ENCODE data around the gene STX11.

- TF ChIP-seq CTCF (IDR thresholded peaks at IDR 0.05; ENCODE audit: insufficient read depth, low read length, poor library complexity, severe bottlenecking) = no peak
- TF ChIP-seq EZH2phosphoT487 (conservative IDR thresholded peaks at IDR 0.05; ENCODE audit: low read length) = no peak
These were observed 5.2 kb downstream of the STX11 start for GRCh38 chr6:144155529-144155928.

Measured in SU-DHL-6 (cell line).